Stimulated activated CD4-positive, alpha-beta T cell treated with anti-CD3 and anti-CD28 coated beads, Interleukin-1b, Interleukin-23, amount 100 ng/mL, for 1 hour (primary cell): ENCODE measurements around the gene KRTAP10-10.
"Not testable (repeated sequence)": the region's sequence is repeated elsewhere in the genome, so short reads cannot be mapped to it uniquely, and the experiment has no call there.

Source experiments
- DNase-seq, 2 donors: peaks; one replicate each; pipeline ENCODE4 v3.0.0-alpha.2; 2020; ENCODE audit warnings: low read depth in 2 of 2

KRTAP10-10 gene, protein sequence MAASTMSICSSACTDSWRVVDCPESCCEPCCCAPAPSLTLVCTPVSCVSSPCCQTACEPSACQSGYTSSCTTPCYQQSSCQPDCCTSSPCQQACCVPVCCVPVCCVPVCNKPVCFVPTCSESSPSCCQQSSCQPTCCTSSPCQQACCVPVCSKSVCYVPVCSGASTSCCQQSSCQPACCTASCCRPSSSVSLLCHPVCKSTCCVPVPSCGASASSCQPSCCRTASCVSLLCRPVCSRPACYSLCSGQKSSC

DNA sequence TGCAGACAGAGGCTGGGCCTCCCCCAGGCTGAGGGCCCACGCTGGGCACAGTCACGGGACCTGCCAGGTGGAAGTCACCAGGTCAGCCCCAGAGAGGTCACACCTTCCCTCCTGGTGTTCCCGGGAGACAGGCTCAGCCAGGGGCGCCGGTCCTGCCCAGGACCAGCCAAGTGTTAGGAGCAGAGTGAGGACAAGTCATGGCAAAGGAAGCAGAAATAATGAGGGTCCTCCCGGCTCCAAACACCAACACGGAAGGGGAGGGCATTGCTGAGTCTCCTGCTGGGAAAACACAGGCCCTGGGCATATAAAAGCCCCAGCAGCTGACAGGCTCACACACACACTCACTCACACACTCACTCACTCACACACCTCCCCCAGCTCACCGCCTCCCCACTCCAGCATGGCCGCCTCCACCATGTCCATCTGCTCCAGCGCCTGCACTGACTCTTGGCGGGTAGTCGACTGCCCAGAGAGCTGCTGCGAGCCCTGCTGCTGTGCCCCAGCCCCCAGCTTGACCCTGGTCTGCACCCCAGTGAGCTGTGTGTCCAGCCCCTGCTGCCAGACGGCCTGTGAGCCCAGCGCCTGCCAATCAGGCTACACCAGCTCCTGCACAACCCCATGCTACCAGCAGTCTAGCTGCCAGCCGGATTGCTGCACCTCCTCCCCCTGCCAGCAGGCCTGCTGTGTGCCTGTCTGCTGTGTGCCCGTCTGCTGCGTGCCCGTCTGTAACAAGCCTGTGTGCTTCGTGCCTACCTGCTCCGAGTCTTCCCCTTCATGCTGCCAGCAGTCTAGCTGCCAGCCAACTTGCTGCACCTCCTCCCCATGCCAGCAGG lies at the start of gene KRTAP10-10:
Gene KRTAP10-10 (plus strand): TSS at position 339 of the 833 bp plus-strand sequence. CDS start 62 bp downstream, at position 401.
- DNase-seq, result no peak

DNA sequence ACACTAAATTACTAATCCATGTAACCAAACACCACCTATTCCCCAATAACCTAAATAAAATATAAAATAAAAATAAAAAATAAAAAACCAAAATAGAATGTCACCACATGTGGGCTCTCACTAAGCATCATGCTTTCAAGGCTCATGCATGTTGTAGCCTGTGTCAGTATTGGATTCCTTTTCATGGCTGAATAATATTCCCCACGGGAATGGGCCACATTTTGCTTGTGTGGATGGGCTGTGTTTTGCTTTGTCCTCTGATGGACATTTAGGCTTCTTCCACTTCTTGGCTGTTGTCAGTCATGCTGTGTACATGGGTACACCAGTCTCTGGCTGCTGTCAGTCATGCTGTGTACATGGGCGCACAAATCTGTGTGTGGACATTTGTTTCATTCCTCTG lies 48.1 kb upstream of the KRTAP10-10 start:
- DNase-seq, result no peak

DNA sequence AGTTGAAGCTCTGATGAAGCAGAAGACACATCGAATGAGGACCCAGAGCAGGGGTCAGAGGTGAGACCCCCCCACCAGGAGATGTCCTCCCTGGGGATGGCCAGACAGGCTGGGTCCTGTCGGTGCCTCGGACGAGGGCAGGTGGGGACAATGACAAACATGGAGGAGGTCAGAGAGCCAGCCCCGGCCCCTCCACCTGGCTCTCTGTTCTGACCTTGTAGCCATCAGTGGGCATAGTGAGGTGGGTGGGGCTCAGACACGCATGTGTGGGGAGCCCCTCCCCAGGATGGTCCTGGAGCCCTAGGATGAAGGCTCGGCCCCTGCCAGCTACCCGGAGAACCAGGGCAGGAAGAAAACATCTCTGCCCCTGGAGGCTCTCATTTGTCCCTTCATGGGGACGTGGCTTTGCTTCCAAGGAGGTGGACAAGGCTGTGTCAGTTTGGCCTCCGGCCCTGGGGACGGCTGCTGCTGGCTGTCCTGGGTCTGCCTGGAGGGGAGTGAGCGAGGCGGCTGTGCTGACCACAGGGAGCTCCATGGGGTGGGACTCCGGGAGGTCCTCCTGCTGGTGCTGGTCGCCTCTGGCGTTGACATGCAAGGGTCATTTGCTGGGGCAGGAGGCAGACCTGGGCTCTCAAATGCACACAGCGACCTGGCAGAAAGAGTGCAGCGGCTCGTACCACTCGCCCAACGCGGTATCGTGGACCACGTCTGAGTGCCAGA lies 47.4 kb upstream of the KRTAP10-10 start:
- DNase-seq, result no peak

DNA sequence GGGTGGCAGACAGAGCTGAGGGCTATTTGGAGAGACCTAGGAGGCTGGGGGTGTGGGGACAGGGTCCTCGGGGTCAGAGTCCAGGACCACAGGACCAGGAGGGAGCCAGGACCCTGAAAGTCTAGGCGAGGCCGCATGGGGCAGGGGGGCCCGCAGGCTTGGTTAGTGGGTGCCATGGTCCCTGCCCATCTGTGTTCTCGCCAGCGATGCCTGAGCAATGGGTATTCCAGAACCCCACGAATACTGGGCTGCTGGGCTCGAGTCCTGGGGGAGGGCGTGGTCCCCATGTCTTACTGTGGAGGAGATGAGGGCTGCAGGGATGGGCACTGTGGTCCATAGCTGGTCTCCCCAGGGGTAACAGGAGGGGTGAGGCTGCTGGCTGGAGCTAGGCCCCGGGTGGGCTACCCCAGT lies 46.8 kb upstream of the KRTAP10-10 start:
- DNase-seq, result no peak

DNA sequence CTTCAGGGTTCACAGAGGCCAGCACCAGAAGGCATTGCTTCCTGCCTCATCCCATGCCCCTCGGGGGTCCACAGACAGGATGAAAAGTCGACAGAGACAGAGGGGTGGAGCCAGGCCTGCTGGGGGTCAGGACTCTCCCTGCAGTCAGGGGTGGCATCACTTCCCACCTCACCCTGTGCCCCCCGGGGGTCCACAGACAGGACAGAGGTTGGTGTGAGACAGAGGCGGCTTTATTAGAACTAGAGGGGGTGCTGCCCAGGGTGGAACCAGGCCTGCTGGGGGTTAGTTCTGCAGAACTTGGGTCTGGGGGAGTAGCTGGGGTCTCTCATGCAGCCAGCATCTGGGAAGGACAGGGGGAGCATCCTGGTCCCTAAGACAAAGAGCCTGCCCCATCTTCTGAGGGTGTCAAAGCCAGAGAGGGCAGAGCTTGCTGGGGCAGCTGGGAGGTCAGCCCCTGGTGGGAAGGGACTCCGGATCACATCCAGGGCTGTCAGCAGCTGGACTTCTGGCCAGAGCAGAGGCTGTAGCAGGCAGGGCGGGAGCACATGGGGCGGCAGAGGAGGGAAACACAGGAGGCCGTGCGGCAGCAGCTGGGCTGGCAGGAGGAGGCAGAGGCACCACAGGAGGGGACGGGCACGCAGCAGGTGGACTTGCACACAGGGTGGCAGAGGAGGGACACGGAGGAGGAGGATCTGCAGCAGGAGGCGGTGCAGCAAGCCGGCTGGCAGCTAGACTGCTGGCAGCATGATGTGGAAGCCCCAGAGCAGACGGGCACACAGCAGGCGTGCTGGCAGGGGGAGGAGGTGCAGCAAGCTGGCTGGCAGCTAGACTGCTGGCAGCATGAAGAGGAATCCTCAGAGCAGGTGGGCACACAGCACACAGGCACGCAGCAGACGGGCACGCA lies 46.0 kb upstream of the KRTAP10-10 start:
- DNase-seq, result not testable (repeated sequence)

DNA sequence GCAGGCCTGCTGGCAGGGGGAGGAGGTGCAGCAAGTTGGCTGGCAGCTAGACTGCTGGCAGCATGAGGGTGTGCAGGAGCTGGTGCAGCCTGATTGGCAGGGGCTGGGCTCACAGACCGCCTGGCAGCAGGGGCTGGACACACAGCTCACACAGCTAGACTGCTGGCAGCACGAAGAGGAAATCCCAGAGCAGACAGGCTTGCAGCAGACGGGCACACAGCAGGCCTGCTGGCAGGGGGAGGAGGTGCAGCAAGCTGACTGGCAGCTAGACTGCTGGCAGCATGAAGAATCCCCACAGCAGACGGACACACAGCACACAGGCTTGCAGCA lies 45.4 kb upstream of the KRTAP10-10 start:
- not testable (repeated sequence) for DNase-seq

DNA sequence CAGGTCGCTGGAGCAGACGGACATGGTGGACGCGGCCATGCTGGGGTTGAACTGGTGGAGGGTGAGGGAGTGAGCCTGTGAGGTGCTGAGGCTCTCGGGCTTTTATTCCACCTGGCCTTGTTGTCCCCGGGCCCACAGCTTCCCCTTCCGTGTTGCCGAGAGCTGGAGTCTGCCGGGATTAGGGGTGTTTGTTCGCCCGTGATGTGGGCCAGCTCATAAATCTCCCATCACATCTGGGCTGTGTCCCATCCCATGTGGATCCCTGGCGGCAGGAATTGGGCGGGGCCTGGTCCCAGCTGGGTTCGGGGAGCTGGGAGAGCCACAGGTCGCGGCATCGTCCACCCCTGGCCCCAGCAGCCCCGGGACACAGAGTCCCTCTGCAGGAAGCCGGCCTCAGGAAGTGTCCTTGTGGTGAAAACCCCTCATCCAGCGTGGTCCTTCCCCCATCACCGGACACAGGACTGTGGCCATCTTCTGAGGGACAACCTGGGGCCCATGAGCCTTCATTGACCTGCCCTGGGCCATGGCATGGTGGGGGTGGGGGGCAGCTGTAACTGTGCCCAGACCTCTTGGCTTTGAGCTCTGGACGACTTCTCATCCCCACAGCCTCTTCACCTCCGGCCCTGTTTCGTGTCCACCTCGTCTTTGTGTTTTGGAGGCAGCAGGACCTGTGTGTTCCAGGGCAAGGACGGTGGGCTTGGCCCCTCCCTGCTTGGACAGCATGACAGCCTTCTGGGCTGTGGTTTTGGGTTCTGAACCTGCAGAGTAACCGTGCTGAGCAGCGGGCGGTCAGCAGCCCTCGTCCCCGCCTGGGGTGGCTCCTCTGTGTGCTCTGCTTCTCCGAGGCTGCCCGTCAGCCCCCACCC lies 44.5 kb upstream of the KRTAP10-10 start, which contains the start of gene KRTAP10-6:
Gene KRTAP10-6 (minus strand): TSS at position 60 of the 866 bp plus-strand sequence. CDS start 21 bp downstream, at position 39.
- no peak for DNase-seq

DNA sequence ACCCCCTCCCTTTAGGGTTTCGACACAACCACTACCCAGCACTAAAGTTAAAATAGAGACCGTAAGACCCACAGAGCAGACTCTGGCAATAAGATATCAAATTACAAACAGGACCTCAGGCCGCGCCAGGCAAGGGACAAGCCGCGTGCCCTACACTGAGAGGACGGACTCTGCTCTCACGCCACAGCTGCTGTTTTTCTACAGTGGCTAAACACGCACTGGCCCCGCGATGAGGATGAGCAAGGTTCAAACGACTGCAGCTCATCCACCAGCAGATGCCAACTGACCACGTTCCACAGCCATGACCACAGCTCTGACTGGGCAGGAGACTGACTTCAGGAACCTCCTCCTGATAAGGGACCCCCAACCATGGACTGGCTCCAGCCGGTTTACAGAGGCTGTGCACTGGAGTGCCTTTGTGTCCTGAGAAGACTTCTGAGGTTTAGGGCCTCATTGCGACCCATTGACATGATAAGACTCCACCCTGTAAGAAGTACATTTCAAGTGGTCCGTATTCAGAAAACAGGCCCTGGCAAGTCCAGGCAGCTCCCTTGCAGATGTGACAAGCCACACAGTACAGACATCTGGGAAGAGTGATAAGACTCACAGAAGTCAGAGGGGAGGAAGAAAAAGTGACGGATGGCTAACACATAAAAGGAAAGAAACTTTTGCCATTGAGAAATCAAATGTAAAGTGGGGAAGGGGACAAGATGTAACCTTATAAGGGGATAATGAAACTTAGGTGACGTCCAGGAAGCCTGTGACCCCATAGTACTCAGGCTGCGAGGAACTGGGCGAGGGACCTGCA lies 43.4 kb upstream of the KRTAP10-10 start:
- DNase-seq, result no peak

DNA sequence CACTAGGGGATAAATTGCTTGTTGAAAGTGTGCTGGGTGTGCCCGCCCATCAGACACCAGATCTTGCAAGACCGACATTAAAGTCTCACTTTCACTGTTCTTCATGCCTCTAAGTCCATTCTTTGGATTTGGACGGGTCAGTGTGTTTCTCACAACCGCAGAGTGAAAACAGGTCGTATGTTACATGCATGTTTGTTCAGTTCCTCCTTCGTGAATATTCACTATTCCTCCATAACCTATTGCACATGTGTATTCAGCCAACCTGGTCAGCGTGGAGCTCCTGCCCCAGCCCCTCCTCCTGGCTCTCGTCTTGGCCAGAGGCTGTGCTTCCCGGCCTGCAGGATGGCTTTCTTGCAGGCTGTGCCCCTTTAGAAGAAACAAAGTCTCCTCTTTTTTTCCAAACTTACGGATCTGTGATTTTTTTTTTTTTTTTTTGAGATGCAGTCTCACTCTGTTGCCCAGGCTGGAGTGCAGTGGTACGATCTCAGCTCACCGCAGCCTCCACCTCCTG lies 42.7 kb upstream of the KRTAP10-10 start:
- no peak for DNase-seq

DNA sequence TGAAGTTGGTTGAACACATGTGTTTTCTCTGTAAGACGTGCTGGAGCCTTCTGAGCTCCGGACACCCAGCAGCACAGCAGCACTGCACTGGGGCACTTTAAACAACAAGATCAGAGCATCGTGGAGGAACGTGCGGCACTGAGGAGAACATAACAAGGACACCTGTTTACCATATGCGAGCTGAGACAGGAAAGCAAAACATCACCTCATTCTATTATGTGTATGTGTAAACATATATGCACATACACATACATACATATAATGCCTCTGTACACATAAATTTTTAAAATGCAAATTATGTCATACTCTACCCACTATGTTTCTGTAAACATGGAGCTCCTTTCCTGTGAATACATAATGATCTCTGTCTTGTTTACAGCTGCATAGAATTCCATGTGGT lies 41.6 kb upstream of the KRTAP10-10 start:
- DNase-seq, result no peak

DNA sequence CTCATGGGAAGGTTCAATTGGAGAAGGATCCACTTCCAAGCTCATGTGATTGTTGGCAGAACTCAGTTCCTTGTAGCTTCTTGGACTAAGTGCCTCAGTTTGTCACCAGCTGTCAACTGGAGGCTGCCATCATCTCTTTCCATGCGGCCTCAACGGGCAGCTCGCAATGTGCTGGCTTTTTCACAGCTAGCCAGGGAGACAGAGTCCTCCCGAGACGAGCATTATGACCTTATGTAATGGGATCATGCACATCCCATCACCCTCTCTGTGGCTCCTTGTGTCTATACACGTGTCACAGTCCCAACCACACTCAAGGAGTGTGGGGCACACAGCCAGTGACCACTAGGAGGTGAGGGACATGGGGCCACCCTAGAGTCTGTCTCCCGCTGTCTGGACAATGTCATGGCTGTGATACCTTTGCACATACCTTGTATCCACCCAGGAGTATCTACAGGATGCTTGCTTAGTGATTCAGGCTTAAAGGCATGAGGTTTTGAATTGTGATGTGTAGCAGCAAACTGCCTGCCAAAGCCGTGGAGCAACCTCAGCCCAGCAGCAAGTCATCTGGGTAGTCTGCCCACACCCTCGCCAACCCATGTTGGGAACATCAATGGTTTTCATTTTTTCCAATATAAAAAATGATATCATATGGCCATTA lies 41.0 kb upstream of the KRTAP10-10 start:
- DNase-seq, result no peak

DNA sequence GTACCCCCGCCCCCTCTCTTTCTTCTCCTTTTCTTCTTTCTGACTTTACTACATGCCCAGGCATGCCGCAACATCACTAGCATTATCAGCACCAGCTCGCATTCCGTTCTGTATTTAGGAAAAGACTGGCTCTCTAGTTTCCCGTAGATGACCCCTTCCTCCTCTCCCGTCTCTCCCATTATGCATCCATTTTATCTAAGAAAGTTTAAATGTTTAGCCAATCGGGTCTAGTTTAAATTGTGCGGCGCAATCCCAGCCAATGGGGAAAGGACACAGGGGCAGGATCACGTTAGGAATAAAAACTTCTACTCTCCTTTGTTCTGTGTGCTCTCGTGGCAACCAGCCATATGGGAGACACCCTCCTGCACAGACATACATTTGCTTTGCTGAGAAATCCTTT lies 39.1 kb upstream of the KRTAP10-10 start:
- DNase-seq, result no peak

DNA sequence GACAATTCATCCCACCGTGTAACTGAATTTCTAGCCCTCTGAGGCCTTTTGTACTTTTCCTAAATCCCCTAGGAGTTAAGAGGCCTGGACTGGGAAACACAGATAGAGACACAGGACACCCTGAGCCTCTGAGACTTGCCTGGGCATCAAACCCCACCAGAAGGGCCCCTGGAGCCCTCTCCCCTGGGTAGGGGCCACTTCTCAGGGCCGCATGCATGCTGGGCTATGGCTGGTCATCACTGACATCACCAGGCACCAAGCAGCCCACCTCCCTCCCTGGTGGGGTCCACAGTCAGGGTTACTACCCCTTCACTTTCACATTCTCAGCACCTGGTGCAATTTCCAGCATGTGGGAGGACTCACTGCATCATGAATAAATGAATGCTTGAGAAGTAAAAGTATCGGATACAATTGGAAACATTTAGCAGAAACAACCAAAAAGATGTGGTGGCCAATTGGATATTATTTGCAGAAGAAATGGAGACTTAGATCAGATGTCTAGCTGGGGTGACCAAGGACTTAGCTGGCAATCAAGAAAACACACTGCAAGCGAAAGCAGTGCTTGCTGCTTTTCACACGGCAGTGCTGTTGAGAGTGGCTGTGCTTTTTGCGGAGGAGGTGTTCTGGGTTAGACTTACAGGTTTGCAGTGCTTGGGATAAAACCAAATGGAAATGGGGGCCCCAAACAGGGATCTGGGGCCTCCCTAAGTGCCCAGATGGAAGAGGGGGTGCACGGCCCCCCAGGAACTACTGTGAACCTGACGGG lies 37.7 kb upstream of the KRTAP10-10 start:
- DNase-seq, result no peak

DNA sequence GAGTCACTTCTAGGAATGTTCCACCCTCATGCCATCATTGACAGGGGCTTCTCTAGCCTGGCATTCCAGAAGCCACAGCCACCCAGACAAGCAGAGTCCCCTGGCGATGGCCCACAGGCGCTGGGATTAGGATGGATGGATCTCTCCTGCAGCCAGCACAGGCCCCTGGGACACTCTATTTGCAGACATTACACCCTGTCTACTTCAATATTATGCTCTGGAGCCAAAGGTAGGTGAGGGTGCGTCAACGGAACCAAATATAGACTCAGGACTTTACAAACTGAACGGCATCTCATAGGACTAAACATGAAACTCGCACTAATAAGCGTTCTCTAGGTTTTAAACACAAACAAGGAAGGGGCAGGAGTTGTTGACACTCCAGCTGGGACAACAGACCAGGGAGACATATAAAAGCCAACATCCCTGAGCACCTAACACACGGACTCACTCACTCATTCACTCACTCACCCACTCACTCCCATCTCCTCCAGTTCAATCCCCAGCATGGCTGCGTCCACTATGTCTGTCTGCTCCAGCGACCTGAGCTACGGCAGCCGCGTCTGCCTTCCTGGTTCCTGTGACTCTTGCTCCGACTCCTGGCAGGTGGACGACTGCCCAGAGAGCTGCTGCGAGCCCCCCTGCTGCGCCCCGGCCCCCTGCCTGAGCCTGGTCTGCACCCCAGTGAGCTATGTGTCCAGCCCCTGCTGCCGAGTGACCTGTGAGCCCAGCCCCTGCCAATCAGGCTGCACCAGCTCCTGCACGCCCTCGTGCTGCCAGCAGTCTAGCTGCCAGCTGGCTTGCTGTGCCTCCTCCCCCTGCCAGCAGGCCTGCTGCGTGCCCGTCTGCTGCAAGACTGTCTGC lies 36.8 kb upstream of the KRTAP10-10 start, which contains the start of gene KRTAP10-7:
Gene KRTAP10-7 (plus strand): TSS at position 480 of the 861 bp plus-strand sequence. CDS start 25 bp downstream, at position 505.
- DNase-seq, result not testable (repeated sequence)

DNA sequence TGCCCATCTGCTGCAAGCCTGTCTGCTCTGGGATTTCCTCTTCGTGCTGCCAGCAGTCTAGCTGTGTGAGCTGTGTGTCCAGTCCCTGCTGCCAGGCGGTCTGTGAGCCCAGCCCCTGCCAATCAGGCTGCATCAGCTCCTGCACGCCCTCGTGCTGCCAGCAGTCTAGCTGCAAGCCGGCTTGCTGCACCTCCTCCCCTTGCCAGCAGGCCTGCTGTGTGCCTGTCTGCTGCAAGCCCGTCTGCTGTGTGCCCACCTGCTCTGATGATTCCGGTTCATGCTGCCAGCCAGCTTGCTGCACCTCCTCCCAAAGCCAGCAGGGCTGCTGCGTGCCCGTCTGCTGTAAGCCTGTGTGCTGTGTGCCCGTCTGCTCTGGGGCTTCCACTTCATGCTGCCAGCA lies 36.1 kb upstream of the KRTAP10-10 start:
- not testable (repeated sequence) for DNase-seq

DNA sequence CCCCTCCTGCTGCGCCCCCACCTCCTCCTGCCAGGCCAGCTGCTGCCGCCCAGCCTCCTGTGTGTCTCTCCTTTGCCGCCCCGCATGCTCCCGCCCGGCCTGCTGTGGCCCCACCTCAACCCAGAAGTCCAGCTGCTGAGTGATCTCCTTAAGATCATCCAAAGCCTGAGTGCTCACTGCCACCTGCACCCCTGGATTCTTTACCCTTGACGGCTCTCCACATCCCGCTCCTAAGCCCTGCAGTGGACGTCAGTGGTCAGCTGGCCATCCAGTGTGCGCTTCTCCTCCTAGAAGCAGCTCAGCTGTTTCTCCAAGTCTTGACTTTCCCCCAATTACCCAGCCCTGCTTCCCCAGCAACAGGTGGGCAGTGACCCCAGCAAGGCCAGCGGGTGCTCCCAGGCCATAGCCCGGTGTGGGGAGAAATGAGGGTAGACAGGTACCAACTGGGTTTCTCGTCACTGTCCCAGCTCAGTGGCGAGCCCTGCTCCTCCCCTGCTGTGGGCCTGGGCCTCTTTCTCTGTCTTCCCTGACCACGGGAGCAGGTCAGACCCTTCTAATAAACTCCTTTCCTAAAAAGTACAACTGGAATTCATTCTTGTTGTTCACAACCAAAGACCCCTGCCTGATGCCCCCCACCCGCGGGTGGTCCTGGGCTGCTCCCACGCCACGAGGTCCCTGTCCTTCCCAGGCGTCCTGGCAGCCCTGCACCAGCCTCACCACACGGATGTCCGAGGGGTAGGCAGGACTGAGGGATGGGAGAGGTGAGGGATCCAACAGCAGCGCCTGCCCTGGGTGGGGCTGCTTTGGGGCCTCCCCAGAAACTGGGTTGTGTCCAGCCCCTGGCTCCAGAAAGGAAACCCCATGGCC lies 35.3 kb upstream of the KRTAP10-10 start:
- no peak for DNase-seq
